ENCODE results near the gene PARL.

DNA sequence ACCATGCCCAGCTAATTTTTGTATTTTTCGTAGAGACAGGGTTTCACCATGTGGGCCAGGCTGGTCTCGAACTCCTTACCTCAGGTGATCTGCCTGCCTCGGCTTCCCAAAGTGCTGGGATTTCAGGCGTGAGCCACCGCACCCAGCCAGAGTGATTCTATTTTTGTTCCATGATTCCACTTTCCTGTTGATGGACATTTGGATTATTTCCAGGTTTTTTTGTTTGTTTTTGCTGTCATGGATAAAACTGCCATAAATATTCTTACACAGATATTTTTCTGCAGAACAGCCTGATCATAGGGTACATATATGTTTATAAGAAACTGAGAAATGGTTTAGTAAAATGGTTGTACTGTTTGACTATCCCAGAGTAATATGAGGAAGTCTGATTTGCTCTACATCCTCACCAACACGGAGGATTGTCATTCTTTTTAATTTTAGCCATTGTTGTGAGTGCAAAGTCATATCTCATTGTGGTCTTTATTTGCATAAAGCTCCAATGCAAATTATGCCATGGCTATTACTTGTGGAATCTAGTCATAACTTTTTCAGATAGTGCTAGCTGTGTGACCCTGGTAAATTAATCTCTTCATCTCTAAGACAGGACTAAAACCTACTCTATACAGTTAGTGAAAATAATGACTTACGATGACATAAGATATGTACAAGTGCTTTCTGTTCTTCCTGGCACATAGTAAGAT is 102.0 kb downstream of the PARL start:
- TF ChIP-seq, protein P1, sequence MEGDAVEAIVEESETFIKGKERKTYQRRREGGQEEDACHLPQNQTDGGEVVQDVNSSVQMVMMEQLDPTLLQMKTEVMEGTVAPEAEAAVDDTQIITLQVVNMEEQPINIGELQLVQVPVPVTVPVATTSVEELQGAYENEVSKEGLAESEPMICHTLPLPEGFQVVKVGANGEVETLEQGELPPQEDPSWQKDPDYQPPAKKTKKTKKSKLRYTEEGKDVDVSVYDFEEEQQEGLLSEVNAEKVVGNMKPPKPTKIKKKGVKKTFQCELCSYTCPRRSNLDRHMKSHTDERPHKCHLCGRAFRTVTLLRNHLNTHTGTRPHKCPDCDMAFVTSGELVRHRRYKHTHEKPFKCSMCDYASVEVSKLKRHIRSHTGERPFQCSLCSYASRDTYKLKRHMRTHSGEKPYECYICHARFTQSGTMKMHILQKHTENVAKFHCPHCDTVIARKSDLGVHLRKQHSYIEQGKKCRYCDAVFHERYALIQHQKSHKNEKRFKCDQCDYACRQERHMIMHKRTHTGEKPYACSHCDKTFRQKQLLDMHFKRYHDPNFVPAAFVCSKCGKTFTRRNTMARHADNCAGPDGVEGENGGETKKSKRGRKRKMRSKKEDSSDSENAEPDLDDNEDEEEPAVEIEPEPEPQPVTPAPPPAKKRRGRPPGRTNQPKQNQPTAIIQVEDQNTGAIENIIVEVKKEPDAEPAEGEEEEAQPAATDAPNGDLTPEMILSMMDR (conservative IDR thresholded peaks at IDR 0.05 in 1 of 2, IDR thresholded peaks at IDR 0.05 in 1 of 2; ENCODE audit: low read depth in 1 of 2, low read length in 2 of 2) = no peak
- no peak for TF ChIP-seq EZH2 (IDR thresholded peaks at IDR 0.05; ENCODE audit: low read length, missing control alignments)
